ENCODE results near the gene GRAMD2A. TPM values are rescaled to one million over a fixed set of nuclear protein-coding genes. Genes with fewer than 3 reads are reported as not detected.

Gene GRAMD2A
- total RNA-seq, 1 experiment from 2014 or later = 1.2 TPM

- Mint-ChIP-seq H3K27ac (ENCODE audit: unreplicated experiment) (no peak overlapping the region), H3K27me3 (ENCODE audit: insufficient read depth, unreplicated experiment) (no peaks in the 10 kb centered on the region), H3K4me3 (ENCODE audit: unreplicated experiment) (no peak overlapping the region), H3K9me3 (ENCODE audit: unreplicated experiment) (no peaks in the 10 kb centered on the region), H3K4me1 (ENCODE audit: low read depth, unreplicated experiment) (no peaks in the 10 kb centered on the region), H3K36me3 (ENCODE audit: insufficient read depth, unreplicated experiment) (no peaks in the 10 kb centered on the region)
- TF ChIP-seq CTCF (IDR thresholded peaks at IDR 0.05; ENCODE audit: insufficient read depth in 1 of 2, low read depth in 1 of 2, low read length in 1 of 2, severe bottlenecking in 1 of 2, unreplicated experiment in 1 of 2) = no peak
- no peaks in the 10 kb centered on the region for H3K27me3 ChIP-seq (replicated peaks; ENCODE audit: control insufficient read depth, insufficient read depth, low read length)
- BruUV-seq (replicated peaks) = no TSS peak
- ChIA-PET CTCF (no interaction called here), POLR2A (no interaction called here)
- H3K9me3 ChIP-seq = no peaks in the 10 kb centered on the region
- H3K4me3 ChIP-seq (ENCODE audit: low read depth, low read length) = no peak overlapping the region
- no peak for DNase-seq
- intact Hi-C loops (cut with micrococcal nuclease; ENCODE audit: unreplicated experiment) = no loop called here
- no peaks in the 10 kb centered on the region for H3K4me1 ChIP-seq
- no peaks in the 10 kb centered on the region for H3K36me3 ChIP-seq (ENCODE audit: control insufficient read depth, insufficient read depth, low read length)
Measured at GRCh38 chr15:72182673-72183072, 14.9 kb downstream of the GRAMD2A start.

GRCh38 chr15:72182244-72182643 lies 15.3 kb downstream of the GRAMD2A start:
- ChIA-PET CTCF (no interaction called here), POLR2A (no interaction called here)
- no peak for TF ChIP-seq CTCF (IDR thresholded peaks at IDR 0.05; ENCODE audit: insufficient read depth in 1 of 2, low read depth in 1 of 2, low read length in 1 of 2, severe bottlenecking in 1 of 2, unreplicated experiment in 1 of 2)
- Histone ChIP-seq H3K27me3 (replicated peaks; ENCODE audit: control insufficient read depth, insufficient read depth, low read length) (no peaks in the 10 kb centered on the region), H3K4me1 (no peaks in the 10 kb centered on the region), H3K4me3 (ENCODE audit: low read depth, low read length) (no peak overlapping the region), H3K36me3 (ENCODE audit: control insufficient read depth, insufficient read depth, low read length) (no peaks in the 10 kb centered on the region), H3K9me3 (no peaks in the 10 kb centered on the region)
- intact Hi-C loops (cut with micrococcal nuclease; ENCODE audit: unreplicated experiment) = no loop called here
- Mint-ChIP-seq H3K27me3 (ENCODE audit: insufficient read depth, unreplicated experiment) (no peaks in the 10 kb centered on the region), H3K36me3 (ENCODE audit: insufficient read depth, unreplicated experiment) (no peaks in the 10 kb centered on the region), H3K9me3 (ENCODE audit: unreplicated experiment) (no peaks in the 10 kb centered on the region), H3K27ac (ENCODE audit: unreplicated experiment) (no peak overlapping the region), H3K4me3 (ENCODE audit: unreplicated experiment) (no peak overlapping the region), H3K4me1 (ENCODE audit: low read depth, unreplicated experiment) (no peaks in the 10 kb centered on the region)
- BruUV-seq (replicated peaks) = no TSS peak
- DNase-seq = no peak

- intact Hi-C loops (cut with micrococcal nuclease; ENCODE audit: unreplicated experiment) = no loop called here
- CTCF ChIA-PET = no interaction called here
- no peaks in the 10 kb centered on the region for H3K27me3 ChIP-seq (replicated peaks; ENCODE audit: control insufficient read depth, insufficient read depth, low read length)
Measured at GRCh38 chr15:72180761-72181324, 16.7 kb downstream of the GRAMD2A start.

More at GRCh38 chr15:72180761-72181324, 16.7 kb downstream of the GRAMD2A start:
- TF ChIP-seq CTCF (IDR thresholded peaks at IDR 0.05; ENCODE audit: insufficient read depth in 1 of 2, low read depth in 1 of 2, low read length in 1 of 2, severe bottlenecking in 1 of 2, unreplicated experiment in 1 of 2) = no peak
- no TSS peak for BruUV-seq (replicated peaks)
- Mint-ChIP-seq H3K9me3 (ENCODE audit: unreplicated experiment) (no peaks in the 10 kb centered on the region), H3K4me1 (ENCODE audit: low read depth, unreplicated experiment) (no peaks in the 10 kb centered on the region), H3K4me3 (ENCODE audit: unreplicated experiment) (no peak overlapping the region), H3K36me3 (ENCODE audit: insufficient read depth, unreplicated experiment) (no peaks in the 10 kb centered on the region), H3K27ac (ENCODE audit: unreplicated experiment) (no peak overlapping the region), H3K27me3 (ENCODE audit: insufficient read depth, unreplicated experiment) (no peaks in the 10 kb centered on the region)
- H3K9me3 ChIP-seq = no peaks in the 10 kb centered on the region
- H3K4me1 ChIP-seq = no peaks in the 10 kb centered on the region
- no peak for DNase-seq
- H3K36me3 ChIP-seq (ENCODE audit: control insufficient read depth, insufficient read depth, low read length) = no peaks in the 10 kb centered on the region
- no peak overlapping the region for H3K4me3 ChIP-seq (ENCODE audit: low read depth, low read length)
- POLR2A ChIA-PET = no interaction called here
